8988T (cell line): ENCODE results near the gene CD2.

ENCODE experiments used
- DNase-seq: peaks from one replicate; pipeline ENCODE4 v3.0.0; 2011

Gene CD2, protein sequence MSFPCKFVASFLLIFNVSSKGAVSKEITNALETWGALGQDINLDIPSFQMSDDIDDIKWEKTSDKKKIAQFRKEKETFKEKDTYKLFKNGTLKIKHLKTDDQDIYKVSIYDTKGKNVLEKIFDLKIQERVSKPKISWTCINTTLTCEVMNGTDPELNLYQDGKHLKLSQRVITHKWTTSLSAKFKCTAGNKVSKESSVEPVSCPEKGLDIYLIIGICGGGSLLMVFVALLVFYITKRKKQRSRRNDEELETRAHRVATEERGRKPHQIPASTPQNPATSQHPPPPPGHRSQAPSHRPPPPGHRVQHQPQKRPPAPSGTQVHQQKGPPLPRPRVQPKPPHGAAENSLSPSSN

DNA sequence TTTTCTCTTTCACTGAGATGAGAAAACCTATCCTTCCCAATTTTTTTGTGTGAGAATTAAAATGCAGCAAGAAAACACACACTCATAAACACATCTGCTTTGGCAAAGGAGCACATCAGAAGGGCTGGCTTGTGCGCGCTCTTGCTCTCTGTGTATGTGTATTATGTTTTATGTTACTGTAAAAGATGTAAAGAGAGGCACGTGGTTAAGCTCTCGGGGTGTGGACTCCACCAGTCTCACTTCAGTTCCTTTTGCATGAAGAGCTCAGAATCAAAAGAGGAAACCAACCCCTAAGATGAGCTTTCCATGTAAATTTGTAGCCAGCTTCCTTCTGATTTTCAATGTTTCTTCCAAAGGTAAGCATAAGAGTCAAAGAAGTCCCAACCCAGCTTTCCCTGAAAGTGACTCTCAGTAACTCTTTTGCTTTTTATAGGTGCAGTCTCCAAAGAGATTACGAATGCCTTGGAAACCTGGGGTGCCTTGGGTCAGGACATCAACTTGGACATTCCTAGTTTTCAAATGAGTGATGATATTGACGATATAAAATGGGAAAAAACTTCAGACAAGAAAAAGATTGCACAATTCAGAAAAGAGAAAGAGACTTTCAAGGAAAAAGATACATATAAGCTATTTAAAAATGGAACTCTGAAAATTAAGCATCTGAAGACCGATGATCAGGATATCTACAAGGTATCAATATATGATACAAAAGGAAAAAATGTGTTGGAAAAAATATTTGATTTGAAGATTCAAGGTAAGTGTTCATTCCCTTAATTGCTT, at the start of gene CD2:
Gene CD2, plus strand, starts transcription at position 233 of the 780 bp plus-strand sequence. Its CDS starts 63 bp downstream, at position 296.
- DNase-seq, result no peak

DNA sequence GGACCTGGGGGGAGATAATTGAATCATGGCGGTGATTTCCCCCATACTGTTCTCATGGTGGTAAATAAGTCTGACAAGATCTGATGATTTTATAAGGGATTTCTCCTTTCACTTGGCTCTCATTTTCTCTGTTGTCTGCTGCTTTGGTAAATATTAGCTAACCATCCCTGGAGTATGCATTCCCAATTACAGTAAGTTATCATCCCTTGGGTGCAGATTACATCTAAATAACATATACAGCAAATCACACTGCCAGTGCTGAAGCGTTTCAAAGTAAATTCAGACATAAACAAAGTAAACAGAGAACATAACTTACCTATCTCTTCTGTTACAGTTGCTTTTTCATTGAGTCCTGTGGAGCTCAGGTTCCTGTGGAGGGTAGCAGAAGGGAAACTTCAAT, 48.1 kb upstream of the CD2 start:
- no peak for DNase-seq

DNA sequence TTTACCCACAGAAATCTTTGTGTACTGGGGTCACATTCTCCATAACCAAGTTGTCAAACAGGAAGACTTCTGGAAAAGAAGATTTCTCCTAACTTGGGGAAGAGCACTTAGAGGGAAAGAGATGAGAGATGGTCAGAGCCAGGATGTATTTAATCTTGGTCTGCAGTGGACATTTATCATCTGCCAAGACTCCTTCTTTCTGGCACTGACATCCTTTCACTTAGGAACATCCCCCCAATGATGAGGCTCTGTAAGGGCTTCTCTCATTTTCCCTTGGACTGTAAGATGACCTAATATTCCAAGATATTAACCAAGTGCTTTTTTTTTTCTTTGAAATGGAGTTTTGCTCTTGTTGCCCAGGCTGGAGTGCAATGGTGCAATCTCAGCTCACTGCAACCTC, 47.4 kb upstream of the CD2 start:
- no peak for DNase-seq

DNA sequence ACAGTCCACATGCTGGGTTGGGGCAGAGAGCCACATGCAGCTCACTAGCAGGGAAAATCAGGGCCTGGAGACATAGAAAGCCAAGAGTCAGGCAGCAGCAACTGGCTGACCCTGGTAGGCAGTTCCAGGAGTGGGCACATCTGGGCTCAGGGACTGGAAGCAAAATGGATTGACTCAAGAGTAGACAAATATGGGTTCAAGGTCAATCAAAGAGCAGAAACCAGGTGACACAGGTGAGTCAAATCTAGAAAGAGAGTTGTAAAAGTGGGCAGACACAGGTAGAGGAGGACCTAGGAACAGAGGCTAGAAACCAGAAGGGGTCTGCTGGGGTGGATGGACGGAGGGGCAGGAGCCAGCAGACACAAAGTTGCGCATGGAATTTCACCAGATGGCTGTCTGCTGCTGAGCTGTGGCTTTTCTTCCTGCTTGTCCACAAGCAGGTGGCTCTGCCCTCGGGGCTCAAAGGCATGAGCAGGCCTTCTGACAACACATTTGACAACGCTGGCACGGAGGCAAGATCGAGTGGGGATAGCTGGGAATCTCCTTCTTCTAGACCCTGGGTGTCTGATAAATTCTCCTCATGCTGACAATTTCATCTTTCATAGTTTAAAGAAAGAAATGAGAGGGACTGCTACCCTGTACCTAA, 45.9 kb upstream of the CD2 start:
- no peak for DNase-seq

DNA sequence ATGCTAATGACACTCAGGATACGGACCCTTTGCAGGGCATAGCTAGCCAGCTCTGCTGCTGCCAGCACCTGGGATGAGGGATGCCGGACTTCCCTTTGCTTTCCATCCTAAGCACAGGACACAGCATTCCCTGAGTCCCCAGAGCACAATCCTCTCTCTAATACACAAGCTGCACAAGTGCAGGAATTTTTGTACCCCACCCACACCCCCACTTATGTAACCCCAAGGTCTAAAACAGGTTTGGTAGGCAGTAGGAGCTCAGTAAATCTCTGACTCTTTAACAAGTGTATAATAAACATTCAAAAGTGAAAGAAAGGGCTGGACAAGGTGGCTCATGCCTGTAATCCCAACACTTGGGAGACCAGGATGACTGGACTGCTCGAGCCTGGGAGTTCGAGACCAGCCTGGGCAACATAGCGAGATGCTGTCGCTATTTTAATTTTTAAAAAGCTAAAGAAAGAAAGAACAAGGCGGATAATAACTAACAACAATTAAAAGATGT, 44.5 kb upstream of the CD2 start:
- no peak for DNase-seq

DNA sequence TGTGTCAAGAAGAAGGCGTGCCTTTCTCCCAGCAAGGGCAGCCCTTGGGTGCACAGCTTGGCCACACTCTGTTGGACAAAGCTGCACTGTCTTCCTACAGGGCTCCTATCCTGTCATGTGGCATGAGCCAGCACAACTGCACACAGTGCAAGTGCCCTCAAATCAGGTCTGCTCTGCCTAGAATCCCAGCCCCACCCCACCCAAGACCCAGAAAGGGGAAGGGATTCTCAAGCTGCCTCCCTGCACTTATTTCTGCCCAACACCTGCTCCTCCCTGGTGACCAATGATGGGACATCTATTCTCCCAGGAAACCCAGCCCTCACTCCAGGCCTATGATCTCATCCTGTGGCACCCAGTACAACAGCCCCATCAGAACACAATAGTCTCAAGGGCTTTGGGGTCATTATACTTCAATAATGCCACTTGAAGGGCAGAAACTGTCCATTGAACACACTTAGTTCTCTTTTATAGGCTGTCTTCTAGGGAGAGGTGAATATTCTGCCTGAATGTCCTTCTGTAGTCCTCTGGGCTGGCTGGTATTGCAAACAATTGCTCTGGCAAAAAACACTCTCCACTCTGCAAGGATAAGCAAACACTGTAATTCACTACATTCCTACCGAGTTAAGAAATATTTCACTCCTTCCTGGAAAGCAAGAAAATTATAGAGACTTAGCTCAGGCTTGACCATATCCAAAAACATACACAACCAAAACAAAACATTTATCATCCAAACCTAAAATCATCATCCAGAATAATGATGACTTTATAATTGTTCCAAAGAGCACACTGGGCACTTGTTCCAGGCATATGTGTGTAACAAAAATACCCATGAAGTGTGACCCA, 43.6 kb upstream of the CD2 start:
- DNase-seq, result no peak

DNA sequence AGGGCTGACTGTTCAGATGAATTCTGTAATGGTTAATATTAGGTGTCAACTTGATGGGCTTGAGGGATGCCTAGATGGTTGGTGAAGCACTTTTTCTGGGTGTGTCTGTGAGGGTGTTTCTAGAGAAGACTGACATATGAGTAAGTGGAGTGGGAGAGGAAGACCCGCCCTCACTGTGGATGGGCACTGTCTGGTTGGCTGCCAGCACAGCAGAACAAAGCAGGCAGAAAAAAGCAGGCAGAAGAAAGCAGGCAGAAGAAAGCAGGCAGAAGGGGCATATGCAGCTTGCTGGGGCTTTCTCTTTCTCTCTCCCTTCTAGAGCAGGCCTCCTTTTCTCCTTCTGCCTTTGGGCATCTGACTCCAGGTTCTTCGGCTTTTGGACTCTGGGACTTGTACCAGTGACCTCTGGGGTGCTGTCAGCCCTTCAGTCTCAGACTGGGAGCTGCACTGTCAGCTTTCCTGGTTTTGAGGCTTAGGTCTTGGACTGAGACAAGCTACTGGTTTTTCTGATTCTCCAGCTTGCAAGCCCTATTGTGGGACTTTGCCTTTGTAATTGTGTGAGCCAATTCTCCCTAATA, 42.9 kb upstream of the CD2 start:
- DNase-seq, result no peak

DNA sequence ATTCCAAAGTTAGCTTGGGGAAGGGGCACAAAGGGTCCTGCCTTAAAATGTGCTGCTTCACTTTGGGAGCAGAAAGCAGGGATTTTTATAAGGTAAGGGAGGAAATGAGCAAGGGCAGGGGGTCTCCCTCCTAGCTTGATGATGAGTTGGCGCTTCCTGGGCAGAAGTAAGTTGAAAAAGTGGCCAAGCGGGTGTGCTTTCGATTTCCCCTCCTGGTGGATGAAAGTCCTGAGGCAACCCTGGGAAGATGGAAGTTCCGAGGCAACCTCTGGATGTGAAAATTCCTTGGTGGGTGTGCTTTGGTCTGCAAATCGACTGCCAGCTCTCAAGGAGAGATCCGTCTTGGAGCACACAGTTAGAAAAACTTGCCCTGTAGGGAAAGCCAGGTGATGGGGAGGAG, 41.7 kb upstream of the CD2 start:
- no peak for DNase-seq

DNA sequence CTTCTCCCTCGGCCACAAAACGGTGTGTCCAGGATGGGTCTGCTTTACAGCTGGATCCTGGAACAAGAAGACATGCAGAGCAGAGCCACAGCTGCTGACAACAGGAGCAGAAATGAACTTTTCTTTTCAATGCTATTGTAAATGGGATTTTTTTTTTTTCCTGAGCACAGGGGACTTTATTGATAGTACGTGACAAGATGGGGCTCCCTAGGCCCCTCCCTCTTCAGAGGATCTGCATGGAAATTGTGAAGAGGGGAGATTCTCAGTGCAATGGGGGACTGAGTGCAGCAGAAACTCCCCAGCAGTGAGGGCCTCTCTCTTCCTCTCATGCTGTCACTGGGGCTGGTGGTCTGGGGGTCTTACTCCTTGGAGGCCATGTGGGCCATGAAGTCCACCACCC, 40.8 kb upstream of the CD2 start:
- DNase-seq, result no peak

DNA sequence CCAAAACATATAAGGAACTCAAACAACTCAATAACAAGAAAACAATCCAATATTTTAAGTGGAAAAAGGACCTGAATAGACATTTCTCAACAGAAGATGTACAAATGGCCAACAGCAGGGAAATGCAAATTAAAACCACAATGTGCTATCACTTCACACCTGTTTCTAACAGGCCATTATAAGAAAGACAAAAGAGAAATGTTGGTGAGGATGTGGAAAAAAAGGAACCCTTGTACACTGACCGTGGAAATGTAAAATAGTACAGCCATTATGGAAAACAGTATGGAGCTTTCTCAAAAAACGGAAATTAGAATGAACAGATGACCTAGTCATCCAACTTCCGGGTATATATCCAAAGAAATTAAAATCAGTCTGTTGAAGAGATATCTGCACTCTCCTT, 37.8 kb upstream of the CD2 start:
- DNase-seq, result no peak

DNA sequence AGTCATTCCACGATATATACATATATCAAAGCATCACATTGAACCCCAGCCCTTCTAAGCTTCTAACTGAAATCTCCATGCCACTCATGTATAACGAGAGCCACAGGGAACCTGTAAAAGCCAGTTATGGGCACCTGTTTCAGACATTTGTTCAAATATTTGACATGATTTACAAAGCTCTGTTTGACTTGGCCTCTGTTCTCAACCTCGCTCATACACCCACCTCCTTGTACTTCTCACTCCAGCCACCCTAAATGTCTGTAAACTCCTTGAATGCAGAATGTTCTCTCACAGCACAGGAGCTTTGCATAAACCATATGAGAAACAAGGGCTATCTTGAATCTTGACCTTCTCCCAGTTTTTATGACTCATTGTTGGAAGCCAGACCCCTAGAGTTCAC, 36.9 kb upstream of the CD2 start:
- no peak for DNase-seq

DNA sequence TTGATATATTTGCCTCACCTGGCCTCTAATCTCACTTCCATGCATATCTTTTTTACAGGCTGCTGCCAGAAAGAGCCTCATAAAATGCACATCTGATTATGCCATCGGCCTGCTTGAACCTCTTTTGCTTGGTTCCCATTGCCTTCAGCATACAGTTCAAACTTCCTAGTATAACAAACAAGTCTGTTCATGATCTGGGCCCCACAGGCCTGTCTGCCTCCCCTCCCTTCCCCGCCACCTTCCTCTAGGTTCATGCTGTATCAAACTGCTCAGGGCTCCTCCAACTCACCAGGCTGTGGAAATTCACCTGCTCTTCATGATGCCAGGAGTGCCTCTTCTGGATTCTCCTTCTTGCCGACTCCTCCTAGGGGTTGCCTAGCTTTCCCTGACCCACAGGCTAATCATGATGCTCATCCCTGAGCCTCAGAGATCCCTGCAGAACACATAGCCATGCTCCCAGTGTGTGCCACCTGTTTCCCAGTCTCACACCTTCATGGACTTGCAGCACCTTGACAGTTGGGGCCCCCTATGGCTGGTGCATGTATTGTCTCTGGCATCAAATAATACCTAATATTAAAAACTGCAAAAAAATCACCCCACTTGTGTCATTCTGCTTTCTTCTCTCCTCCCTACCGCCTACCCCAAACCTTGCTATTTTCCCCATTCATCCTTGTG, 33.7 kb upstream of the CD2 start:
- no peak for DNase-seq

DNA sequence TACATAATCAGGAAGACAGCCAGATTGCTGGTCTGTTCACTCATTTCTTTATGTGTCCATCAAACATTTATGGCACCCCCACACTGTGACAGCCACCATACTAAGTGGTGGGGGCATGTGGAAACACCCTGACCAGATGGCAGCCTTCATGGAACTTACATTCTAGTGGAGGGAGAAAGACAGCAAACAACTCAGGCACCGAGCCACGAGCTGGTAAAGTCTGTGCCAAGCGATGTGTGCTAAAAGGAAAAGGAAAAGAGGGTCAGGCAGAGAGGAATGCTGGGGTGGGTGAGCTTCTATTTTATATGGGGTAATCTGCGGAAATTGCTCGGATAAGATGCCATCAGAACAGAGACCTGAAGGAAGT, 33.2 kb upstream of the CD2 start:
- no peak for DNase-seq

DNA sequence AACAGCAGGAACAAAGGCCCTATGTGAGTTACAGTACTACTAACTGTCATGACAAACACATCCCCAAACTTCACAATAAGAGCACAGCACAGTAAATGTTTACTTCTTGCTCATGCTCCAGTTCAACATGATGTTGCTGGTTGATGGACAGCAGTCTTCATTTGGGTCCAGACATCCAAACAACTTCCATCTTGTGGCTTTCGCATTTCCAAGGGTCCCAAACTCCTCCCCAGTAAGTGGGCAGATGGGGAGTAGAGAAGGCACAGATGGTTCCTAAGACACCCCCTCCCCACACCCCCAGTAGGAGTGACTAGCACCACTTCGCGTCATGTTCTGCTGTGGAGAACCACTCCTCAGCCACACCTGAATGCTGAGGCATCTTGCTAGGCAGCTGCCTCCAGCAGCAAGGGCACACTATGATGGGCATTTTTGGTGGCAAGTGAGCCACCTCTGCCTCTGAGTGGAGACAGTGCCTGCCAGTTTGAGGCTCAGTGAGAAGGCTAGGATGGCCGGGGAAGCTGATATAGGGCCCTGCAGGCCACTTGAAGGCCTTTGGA, 32.7 kb upstream of the CD2 start:
- DNase-seq, result no peak

DNA sequence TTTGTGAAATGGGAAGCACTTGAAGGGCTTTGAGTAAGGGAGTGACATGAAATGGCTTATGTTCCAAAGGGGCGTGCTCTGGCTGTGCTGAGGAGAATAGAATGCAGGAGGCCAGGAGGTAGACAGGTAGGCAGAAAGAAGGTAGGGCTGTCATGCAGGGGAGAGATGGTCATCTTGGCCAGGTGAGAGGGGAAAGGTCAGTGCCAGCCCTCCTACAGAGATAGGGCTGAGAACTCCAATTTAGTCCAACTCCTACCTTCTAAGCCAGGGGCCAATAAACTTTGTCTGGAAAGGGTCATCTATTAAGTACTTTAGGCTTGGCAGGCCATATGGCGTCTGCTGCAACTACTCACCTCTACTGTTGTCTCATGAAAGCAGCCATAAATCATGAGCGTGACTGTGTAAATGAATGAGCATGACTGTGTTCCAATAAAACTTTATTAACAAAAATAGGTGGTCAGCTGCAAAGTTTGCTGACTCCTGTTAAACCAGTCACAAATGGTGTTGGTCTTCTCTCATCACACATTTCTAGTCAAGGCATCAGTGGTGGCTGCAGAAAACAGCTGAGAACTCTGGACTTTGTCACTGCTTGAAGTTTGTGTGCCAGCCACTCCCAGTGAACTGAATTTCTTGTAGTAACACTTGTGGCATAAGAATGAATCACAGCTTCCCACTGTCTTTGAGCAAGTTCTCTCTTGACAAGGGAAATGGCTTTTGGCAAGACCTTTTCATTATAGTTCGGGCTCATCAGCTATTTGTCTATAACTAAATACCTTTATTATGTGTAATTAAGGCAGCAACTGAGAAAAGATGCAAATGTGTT, 32.0 kb upstream of the CD2 start:
- DNase-seq, result no peak

DNA sequence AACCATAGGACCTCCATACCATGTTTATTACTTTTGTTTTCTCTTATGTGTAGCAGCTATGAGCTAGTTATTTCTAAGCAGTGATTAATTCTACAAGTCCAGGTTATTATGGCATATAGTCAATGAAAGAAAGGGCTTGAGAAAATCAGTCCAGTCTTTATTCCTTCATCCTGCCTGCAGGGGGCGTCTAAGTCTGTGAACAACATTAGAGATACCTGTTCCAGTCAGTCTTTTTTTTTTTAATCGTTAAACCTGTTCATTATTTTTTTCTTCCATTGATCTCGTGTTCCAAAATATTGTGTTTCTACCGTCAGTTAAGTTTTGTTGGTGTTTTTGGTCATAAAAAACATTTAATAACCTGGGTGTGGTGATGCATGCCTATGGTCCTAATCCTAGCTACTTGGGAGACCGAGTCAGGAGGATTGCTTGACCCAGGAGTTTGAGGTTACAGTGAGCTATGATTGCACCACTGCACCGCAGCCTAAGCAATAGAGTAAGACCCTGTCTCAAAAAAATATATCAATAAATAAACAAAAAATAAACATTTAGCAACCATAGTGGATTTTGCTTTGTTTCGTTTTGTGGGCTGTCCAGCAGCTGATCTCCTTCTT, 29.4 kb upstream of the CD2 start:
- DNase-seq, result no peak

DNA sequence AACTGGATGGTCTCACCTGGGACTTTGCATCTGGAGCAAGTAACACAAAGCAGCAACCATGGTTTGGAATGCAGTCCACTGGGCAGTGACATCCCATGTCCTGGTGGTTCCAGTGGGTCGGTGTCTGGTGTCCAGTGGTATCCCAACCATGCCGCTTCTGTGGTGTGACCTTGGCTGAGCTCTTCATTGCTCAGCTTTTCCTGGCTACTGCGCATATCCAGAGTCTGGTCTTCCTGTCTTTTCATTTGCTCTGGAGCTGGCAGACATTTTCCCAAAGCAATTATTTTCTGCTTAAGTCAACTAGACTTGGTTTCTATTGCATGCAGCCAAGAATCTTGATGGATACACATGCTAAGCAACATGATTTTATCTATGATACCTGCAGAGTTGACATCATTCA, 28.4 kb upstream of the CD2 start:
- DNase-seq, result no peak

DNA sequence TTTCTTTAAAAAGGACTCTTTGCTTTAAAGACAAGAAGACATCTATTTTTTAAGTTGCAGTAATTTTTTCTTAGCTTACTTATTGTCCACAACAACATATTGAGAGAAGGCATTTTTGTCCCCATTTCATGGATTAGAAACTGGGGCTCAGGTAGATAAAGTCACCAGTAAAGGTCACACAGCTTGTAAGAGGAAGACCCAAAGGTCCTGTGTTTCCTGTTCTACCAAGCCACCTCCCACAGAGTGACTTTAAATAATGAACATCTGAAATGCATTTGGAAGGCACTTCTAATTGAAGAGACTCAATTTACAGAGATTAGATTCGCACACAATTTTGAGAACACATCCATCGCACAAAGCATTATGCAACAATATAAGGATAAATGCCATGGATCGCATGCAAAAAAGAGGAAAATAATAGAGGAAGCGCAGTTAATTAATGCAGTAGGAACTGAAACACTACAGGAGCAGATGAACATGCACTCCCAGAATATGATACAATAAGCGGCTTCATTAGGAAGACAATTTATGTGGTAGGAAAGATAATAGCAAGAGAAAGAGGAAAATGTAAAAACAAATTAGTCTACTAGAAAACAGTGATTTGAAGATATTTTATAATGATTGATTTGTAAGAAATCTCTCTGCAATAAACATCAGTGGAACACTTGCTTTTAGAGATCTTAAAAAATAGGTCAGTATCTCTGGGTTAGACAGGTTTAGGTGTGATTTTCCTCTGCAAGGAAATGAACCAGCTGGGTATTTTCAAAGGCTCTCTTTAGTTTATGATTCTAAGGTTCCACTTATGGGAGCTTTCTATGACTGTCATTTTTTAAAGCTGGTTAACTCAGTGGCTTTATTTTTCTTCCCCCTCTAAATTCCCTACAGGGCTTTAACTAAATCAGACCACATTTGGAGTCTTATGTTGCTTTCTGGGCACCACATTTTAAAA, 27.1 kb upstream of the CD2 start:
- DNase-seq, result no peak

DNA sequence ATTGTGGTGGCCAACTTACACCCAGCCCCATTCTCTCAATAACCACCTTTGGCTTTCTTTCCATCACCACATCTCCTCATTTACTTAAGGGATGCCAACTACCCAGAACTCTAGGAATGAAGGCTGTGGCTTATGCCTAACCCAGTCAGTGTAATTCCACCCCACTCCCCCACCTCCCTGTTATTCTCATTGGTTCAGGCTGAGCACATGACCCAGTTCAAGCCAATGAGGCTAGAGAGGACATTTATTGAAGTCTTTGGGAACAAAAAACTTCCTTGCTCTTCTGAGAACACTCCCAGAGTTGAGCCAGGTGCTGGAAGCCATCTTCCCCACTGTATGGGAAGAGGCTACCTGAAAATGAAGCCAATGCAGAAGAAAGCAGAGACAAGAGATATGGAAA, 22.8 kb upstream of the CD2 start:
- no peak for DNase-seq
